ENCODE data around the gene MTRFR.

DNA sequence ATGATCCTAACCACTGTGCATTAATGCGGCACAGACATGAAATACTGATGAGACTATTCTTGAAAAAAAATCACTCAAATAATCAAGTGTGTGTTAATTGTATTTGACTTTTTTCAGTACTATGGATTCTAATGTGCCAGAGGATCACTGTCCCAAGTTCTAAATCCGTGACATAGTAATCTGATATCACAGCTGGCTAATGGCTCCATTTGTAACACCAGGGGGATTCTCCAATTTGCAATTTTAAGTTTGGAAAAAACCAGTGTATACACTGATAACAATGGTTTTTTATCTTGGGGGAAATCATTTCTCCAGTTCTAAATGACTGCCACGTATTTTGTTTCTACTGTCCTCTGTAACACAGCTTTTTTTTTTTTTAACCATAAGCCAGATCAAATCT lies 33.3 kb upstream of the MTRFR start:
- TF ChIP-seq EP300 (IDR thresholded peaks at IDR 0.05), result no peak
- TF ChIP-seq, protein P1, sequence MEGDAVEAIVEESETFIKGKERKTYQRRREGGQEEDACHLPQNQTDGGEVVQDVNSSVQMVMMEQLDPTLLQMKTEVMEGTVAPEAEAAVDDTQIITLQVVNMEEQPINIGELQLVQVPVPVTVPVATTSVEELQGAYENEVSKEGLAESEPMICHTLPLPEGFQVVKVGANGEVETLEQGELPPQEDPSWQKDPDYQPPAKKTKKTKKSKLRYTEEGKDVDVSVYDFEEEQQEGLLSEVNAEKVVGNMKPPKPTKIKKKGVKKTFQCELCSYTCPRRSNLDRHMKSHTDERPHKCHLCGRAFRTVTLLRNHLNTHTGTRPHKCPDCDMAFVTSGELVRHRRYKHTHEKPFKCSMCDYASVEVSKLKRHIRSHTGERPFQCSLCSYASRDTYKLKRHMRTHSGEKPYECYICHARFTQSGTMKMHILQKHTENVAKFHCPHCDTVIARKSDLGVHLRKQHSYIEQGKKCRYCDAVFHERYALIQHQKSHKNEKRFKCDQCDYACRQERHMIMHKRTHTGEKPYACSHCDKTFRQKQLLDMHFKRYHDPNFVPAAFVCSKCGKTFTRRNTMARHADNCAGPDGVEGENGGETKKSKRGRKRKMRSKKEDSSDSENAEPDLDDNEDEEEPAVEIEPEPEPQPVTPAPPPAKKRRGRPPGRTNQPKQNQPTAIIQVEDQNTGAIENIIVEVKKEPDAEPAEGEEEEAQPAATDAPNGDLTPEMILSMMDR (IDR thresholded peaks at IDR 0.05), result no peak
- no peak for TF ChIP-seq POLR2A (IDR thresholded peaks at IDR 0.05; ENCODE audit: low read depth)
- no peak for TF ChIP-seq POLR2AphosphoS5 (IDR thresholded peaks at IDR 0.05)

Data from esophagus muscularis mucosa (tissue), 4 donors.